Camera-type eye (tissue), 1 donor: ENCODE results near the gene GOLT1A. TPM values are rescaled to one million over a fixed set of nuclear protein-coding genes. Genes with fewer than 3 reads are reported as not detected.

Source experiments
- total RNA-seq: library from RNA; depleted of rRNA; stranded (reverse); fragments of >200 nt; gene quantifications from one replicate; pipeline ENCODE4 v1.2.3, GENCODE V29; 2014

GOLT1A gene
- total RNA-seq: not detected

GRCh38 chr1:204213668-204214662 is at the start of gene GOLT1A:
Gene GOLT1A (minus strand): TSS chr1:204213988. CDS start chr1:204213906, 82 bp downstream.

GRCh38 chr1:204196068-204196795 is 17.6 kb downstream of the GOLT1A start, which contains the start of gene KISS1:
Gene KISS1 (minus strand): TSS chr1:204196491. CDS start chr1:204192876, 3,615 bp downstream.

GRCh38 chr1:204166219-204166618 is 47.6 kb downstream of the GOLT1A start, which contains the start of gene REN:
Gene REN (minus strand): TSS chr1:204166337. CDS start chr1:204166293, 44 bp downstream.

GRCh38 chr1:204151552-204152309 is 62.1 kb downstream of the GOLT1A start, which contains the start of gene ETNK2:
Gene ETNK2 (minus strand): TSS chr1:204152044. CDS start chr1:204151852, 192 bp downstream.

Other genes starting within 250 kb of the GOLT1A start
- 9.1 TPM for gene SOX13, start 140.9 kb downstream of the GOLT1A start, total RNA-seq
- 12.7 TPM for gene ETNK2, start 61.9 kb downstream of the GOLT1A start, total RNA-seq
- gene REN, start 47.7 kb downstream of the GOLT1A start, total RNA-seq: not detected
- not detected for gene KISS1, start 17.5 kb downstream of the GOLT1A start, total RNA-seq
- 17.5 TPM for gene PLEKHA6, start 145.9 kb upstream of the GOLT1A start, total RNA-seq
- gene PPP1R15B, start 197.8 kb upstream of the GOLT1A start, total RNA-seq: 62.1 TPM